Hepatocyte (in vitro differentiated cells): ENCODE measurements around the gene NELFB.

Source experiments
- CTCF ChIP-seq: fragments of 200-600 bp; sonication (generic); IDR thresholded peaks from 2 replicates; pipeline ENCODE4 v1.5.1; 2016; ENCODE audit warnings: antibody characterized with exemption, mild to moderate bottlenecking; ENCODE audit not compliant: poor library complexity
- EZH2 ChIP-seq: fragments of 200-600 bp; sonication (generic); IDR thresholded peaks from 2 replicates; pipeline ENCODE4 v1.6.1; 2016; ENCODE audit warnings: antibody characterized with exemption, mild to moderate bottlenecking, borderline replicate concordance
- EZH2phosphoT487 ChIP-seq: fragments of 200-600 bp; sonication (generic); IDR thresholded peaks from one replicate; pipeline ENCODE4 v1.6.1; 2018; ENCODE audit warnings: antibody characterized with exemption, mild to moderate bottlenecking, low read depth, moderate library complexity; ENCODE audit not compliant: unreplicated experiment, severe bottlenecking

- TF ChIP-seq CTCF (no peak), EZH2 (no peak), EZH2phosphoT487 (no peak)
Measured at GRCh38 chr9:137214620-137215019, 40.5 kb upstream of the NELFB start.
